Measurements from ENCODE around the gene SF1.

- TF ChIP-seq EZH2 (IDR thresholded peaks at IDR 0.05; ENCODE audit: insufficient read depth, poor library complexity, severe bottlenecking) (no peak), EZH2phosphoT487 (IDR thresholded peaks at IDR 0.05; ENCODE audit: insufficient read depth, low read depth) (no peak)
Observed at GRCh38 chr11:64759131-64759721, 19.1 kb downstream of the SF1 start.
